Tibial nerve (tissue), 4 donors: ENCODE results near the gene DCUN1D3. TPM values are rescaled to one million over a fixed set of nuclear protein-coding genes. Genes with fewer than 3 reads are reported as not detected.
"Not testable (repeated sequence)": the region's sequence is repeated elsewhere in the genome, so short reads cannot be mapped to it uniquely, and the experiment has no call there.

Source experiments
- DNase-seq, 2 donors: peaks; one replicate each; pipeline ENCODE4 v3.0.0-alpha.2; 2019; ENCODE audit warnings: low spot score in 2 of 2
- H3K27ac ChIP-seq, 4 donors: fragments of 200-600 bp; sonication (generic) in 3 of 4; one replicate each; pipeline ENCODE4 v1.5.1; 2017 to 2019; ENCODE audit warnings: mild to moderate bottlenecking in 1 of 4
- H3K27me3 ChIP-seq, 2 donors: fragments of 200-600 bp; sonication (generic) in 1 of 2; one replicate each; pipeline versions ENCODE4 v1.5.1 to v1.6.0; 2017 to 2019
- H3K36me3 ChIP-seq, 3 donors: fragments of 200-600 bp; sonication (generic); one replicate each; pipeline ENCODE4 v1.5.1; 2018 to 2019
- H3K4me1 ChIP-seq, 4 donors: fragments of 200-600 bp; sonication (generic) in 3 of 4; one replicate each; pipeline ENCODE4 v1.5.1; 2017 to 2019
- H3K4me3 ChIP-seq, 4 donors: fragments of 200-600 bp; sonication (generic) in 3 of 4; one replicate each; pipeline ENCODE4 v1.5.1; 2017 to 2019; ENCODE audit warnings: mild to moderate bottlenecking in 1 of 4, moderate library complexity in 1 of 4
- H3K9me3 ChIP-seq, 4 donors: fragments of 200-600 bp; sonication (generic) in 3 of 4; one replicate each; pipeline ENCODE4 v1.5.1; 2017 to 2019
- CTCF ChIP-seq, 5 experiments: fragments of 200-600 bp in 3 of 5; fragments of 450-650 bp in 2 of 5; sonication (generic) in 3 of 5; IDR thresholded peaks; one replicate each; pipeline ENCODE4 v1.5.1; 2016 to 2019; ENCODE audit warnings: antibody characterized with exemption in 5 of 5, mild to moderate bottlenecking in 3 of 5, moderate library complexity in 2 of 5
- EP300 ChIP-seq, 2 donors: sonication (generic); formaldehyde crosslinking; IDR thresholded peaks; one replicate each; pipeline ENCODE4 v1.6.1; 2017; ENCODE audit warnings: antibody characterized with exemption in 2 of 2, mild to moderate bottlenecking in 1 of 2
- POLR2A ChIP-seq, 2 donors: fragments of 450-650 bp; IDR thresholded peaks; one replicate each; pipeline ENCODE4 v1.6.1; 2017; ENCODE audit warnings: antibody characterized with exemption in 2 of 2, mild to moderate bottlenecking in 2 of 2, moderate library complexity in 2 of 2
- WGBS, 2 donors: methylation state at CpG; one replicate each; pipeline ENCODE4 v1.1.5; 2018; 5-methylcytosine and 5-hydroxymethylcytosine counted together
- small RNA-seq: library from RNA; depleted of rRNA; stranded (forward); fragments of <200 nt; gene quantifications from one replicate; pipeline ENCODE3, GENCODE V24; 2016
- total RNA-seq, 4 donors: library from RNA; depleted of rRNA; stranded (reverse); fragments of >200 nt; gene quantifications; one replicate each; pipeline ENCODE4 v1.1.0, GENCODE V29; 2016

Gene DCUN1D3
- total RNA-seq, 4 donors from 2014 or later: 28.8 to 37.5 (median 29.3) TPM

GRCh38 chr16:20806168-20807050, 93.7 kb downstream of the DCUN1D3 start, which contains the start of the genes ERI2 and REXO5:
Gene ERI2, minus strand, starts transcription at chr16:20806472. Its CDS starts 42 bp downstream, at chr16:20806430.
Gene REXO5, plus strand, starts transcription at chr16:20806527. Its CDS starts 427 bp downstream, at chr16:20806954.
- 0 to 1% methylated on average over 46 to 59 of the region's 74 CpGs for WGBS, 2 donors
- no peaks in the 10 kb centered on the region for H3K9me3 ChIP-seq
- peak in 1 of 2 donors; percentile 40 for TF ChIP-seq POLR2A (IDR thresholded peaks at IDR 0.05)
- peak in 1 of 2 donors; percentile 75 for TF ChIP-seq EP300 (IDR thresholded peaks at IDR 0.05)
- TF ChIP-seq CTCF (IDR thresholded peaks at IDR 0.05): peak in 4 of 5 experiments; percentile 26 to 45 (median 41)

GRCh38 chr16:20805684-20806167, 94.4 kb downstream of the DCUN1D3 start:
- H3K27me3 ChIP-seq, DNase-seq, H3K36me3 ChIP-seq, H3K9me3 ChIP-seq: not testable (repeated sequence)
- H3K4me3 ChIP-seq: peak overlapping the region; percentile 60 to 89 (median 80)
- 5 to 10% methylated on average over 12 of the region's 12 CpGs for WGBS, 2 donors
- peaks cover 0 to 21% (median 5%) of the 10 kb centered on the region in 4 donors for H3K4me1 ChIP-seq
- peak overlapping the region; percentile 63 to 95 (median 85) for H3K27ac ChIP-seq

More at GRCh38 chr16:20806168-20807050, 93.7 kb downstream of the DCUN1D3 start, which contains the start of the genes ERI2 and REXO5:
- H3K4me1 ChIP-seq: peaks cover 0 to 21% (median 5%) of the 10 kb centered on the region in 4 donors
- DNase-seq: peak; percentile 75 to 86
- H3K4me3 ChIP-seq: peak within 1 kb of the TSS; percentile 60 to 89 (median 80)
- H3K27me3 ChIP-seq: no peaks in the 10 kb centered on the region
- H3K36me3 ChIP-seq: peaks cover 0 to 8% (median 0%) of the 10 kb centered on the region in 3 donors
- H3K27ac ChIP-seq: peak within 1 kb of the TSS; percentile 63 to 95 (median 85)

Small RNA genes within 50 kb of the gene (small RNA-seq; reads per million reads assigned to genes)
- not detected for gene RF00618

Other genes with a start within 250 kb of the DCUN1D3 start
- gene ACSM1, start 202.7 kb downstream of the DCUN1D3 start, total RNA-seq: under 1 TPM in 1 of 4 donors, not detected in 3; 0.98 TPM
- 10 to 100 TPM; 33.6 to 58.4 (median 49.8) TPM for gene THUMPD1, start 158.5 kb downstream of the DCUN1D3 start, total RNA-seq
- 1 to 10 TPM; 1.2 to 2.5 (median 1.6) TPM for gene ACSM3, start 136.3 kb downstream of the DCUN1D3 start, total RNA-seq
- 10 to 100 TPM in 3 of 4 donors, 1 to 10 TPM in 1; 7.8 to 29.7 (median 19.0) TPM for gene ERI2, start 93.9 kb downstream of the DCUN1D3 start, total RNA-seq
- 1 to 10 TPM; 1.5 to 5.9 (median 4.1) TPM for gene REXO5, start 93.8 kb downstream of the DCUN1D3 start, total RNA-seq
- 10 to 100 TPM; 30.6 to 67.3 (median 39.4) TPM for gene LYRM1, start 413 bp upstream of the DCUN1D3 start, total RNA-seq